Activated T-helper 1 cell treated with Interleukin-2 at 50 U/mL for 16 hours (primary cell): Measurements from ENCODE around the gene CCT7.
A peak's percentile ranks its signal among the peaks of the same experiment; 100 is the strongest.
"Not testable (repeated sequence)": the region's sequence is repeated elsewhere in the genome, so short reads cannot be mapped to it uniquely, and the experiment has no call there.

Experiments
- DNase-seq: peaks from one replicate; pipeline ENCODE4 v3.0.0-alpha.2; 2020; ENCODE audit warnings: low read depth

The CCT7 gene

GRCh38 chr2:73233932-73234832, at the start of gene CCT7:
TSS of gene CCT7 (plus strand) at chr2:73234308. CDS start at chr2:73234379, 71 bp downstream.
- DNase-seq: peak; percentile 73

GRCh38 chr2:73185965-73186364, 48.1 kb upstream of the CCT7 start:
- no peak for DNase-seq

- DNase-seq: no peak
These were observed 46.6 kb upstream of the CCT7 start for GRCh38 chr2:73187549-73187948.

GRCh38 chr2:73197579-73197978, 36.5 kb upstream of the CCT7 start:
- DNase-seq: no peak

GRCh38 chr2:73200281-73200680, 33.8 kb upstream of the CCT7 start:
- DNase-seq: not testable (repeated sequence)

- DNase-seq: no peak
These were observed 31.7 kb upstream of the CCT7 start, which contains the start of gene NOTO for GRCh38 chr2:73202156-73203054. TSS of gene NOTO (plus strand) at chr2:73202574. CDS start at chr2:73202667, 93 bp downstream.

GRCh38 chr2:73203055-73203681, 30.9 kb upstream of the CCT7 start:
- DNase-seq: no peak

- DNase-seq: no peak
These were observed 28.5 kb upstream of the CCT7 start for GRCh38 chr2:73205611-73206010.

GRCh38 chr2:73208258-73208657, 25.9 kb upstream of the CCT7 start:
- DNase-seq: no peak

- DNase-seq: no peak
These were observed 24.1 kb upstream of the CCT7 start for GRCh38 chr2:73210019-73210418.

GRCh38 chr2:73210696-73211095, 23.4 kb upstream of the CCT7 start:
- no peak for DNase-seq

- DNase-seq: no peak
These were observed 22.0 kb upstream of the CCT7 start for GRCh38 chr2:73212098-73212447.

- peak; percentile 52 for DNase-seq
These were observed 21.5 kb upstream of the CCT7 start for GRCh38 chr2:73212448-73213176.

- peak; percentile 85 for DNase-seq
These were observed 19.7 kb upstream of the CCT7 start, which contains the start of gene SMYD5 for GRCh38 chr2:73214120-73215035. TSS of gene SMYD5 (plus strand) at chr2:73214245. CDS start at chr2:73214267, 22 bp downstream.

GRCh38 chr2:73215254-73215653, 18.9 kb upstream of the CCT7 start:
- no peak for DNase-seq

GRCh38 chr2:73217160-73217559, 16.9 kb upstream of the CCT7 start:
- DNase-seq: no peak

- no peak for DNase-seq
These were observed 16.3 kb upstream of the CCT7 start for GRCh38 chr2:73217826-73218225.

- DNase-seq: no peak
These were observed 15.8 kb upstream of the CCT7 start for GRCh38 chr2:73218298-73218697.

GRCh38 chr2:73223821-73224220, 10.3 kb upstream of the CCT7 start:
- no peak for DNase-seq
